Breast epithelium (tissue), 3 donors: Measurements from ENCODE around the gene RWDD2A.

Experiments
- POLR2AphosphoS5 ChIP-seq, 3 donors: sonication (generic); formaldehyde crosslinking; IDR thresholded peaks; one replicate each; pipeline ENCODE4 v1.6.1; 2017; ENCODE audit warnings: antibody characterized with exemption in 3 of 3
- TF ChIP-seq, protein P1 (sequence below), 3 donors: fragments of 450-650 bp; IDR thresholded peaks; one replicate each; pipeline ENCODE4 v1.5.1; 2016 to 2017; ENCODE audit warnings: antibody characterized with exemption in 3 of 3, mild to moderate bottlenecking in 3 of 3, moderate library complexity in 3 of 3

DNA sequence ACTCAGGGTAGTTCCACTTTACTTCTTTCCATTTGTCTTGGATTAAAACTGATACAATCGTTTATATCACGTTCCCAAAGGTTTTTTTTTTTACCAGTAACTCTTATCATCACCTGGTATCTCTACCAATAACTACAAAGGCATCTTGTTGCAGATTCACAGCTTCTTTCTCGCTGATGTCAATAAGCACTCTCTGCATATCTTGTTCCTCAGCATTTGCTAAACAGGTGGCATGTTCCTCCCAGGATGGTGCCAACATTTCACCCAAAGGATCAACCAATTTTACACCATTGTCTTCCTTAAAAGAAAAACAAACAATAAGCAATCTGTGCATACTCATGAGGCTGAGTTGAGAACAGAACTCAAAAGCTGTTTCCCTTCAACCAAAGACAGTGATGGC, 4.7 kb upstream of the RWDD2A start:
- TF ChIP-seq, protein P1, sequence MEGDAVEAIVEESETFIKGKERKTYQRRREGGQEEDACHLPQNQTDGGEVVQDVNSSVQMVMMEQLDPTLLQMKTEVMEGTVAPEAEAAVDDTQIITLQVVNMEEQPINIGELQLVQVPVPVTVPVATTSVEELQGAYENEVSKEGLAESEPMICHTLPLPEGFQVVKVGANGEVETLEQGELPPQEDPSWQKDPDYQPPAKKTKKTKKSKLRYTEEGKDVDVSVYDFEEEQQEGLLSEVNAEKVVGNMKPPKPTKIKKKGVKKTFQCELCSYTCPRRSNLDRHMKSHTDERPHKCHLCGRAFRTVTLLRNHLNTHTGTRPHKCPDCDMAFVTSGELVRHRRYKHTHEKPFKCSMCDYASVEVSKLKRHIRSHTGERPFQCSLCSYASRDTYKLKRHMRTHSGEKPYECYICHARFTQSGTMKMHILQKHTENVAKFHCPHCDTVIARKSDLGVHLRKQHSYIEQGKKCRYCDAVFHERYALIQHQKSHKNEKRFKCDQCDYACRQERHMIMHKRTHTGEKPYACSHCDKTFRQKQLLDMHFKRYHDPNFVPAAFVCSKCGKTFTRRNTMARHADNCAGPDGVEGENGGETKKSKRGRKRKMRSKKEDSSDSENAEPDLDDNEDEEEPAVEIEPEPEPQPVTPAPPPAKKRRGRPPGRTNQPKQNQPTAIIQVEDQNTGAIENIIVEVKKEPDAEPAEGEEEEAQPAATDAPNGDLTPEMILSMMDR (IDR thresholded peaks at IDR 0.05), result no peak
- no peak for TF ChIP-seq POLR2AphosphoS5 (IDR thresholded peaks at IDR 0.05)
